Caco-2 (cell line): Measurements from ENCODE around the gene PCSK5. TPM values are rescaled to one million over a fixed set of nuclear protein-coding genes. Genes with fewer than 3 reads are reported as not detected.

Experiments used
- BruUV-seq: library from RNA; stranded (reverse); fragments of 400-500 nt; replicated peaks from 2 replicates; lab custom pipeline; 2021; lab: Mats Ljungman, UMichigan
- CTCF ChIA-PET: fragments of 300-600 bp; sonication (Branson Sonifier 250); formaldehyde crosslinking; loops from one replicate; lab custom pipeline; 2022; ENCODE audit warnings: antibody characterized with exemption; lab: Charles Lee
- POLR2A ChIA-PET: fragments of 300-600 bp; sonication (Branson Sonifier 250); formaldehyde crosslinking; loops from one replicate; lab custom pipeline; 2022; ENCODE audit warnings: antibody characterized with exemption; lab: Charles Lee
- DNase-seq, 2 experiments: peaks; one replicate each; pipeline versions ENCODE4 v3.0.0 to v3.0.0-alpha.2; 2020 to 2022
- H3K27me3 ChIP-seq: replicated peaks from 2 replicates; pipeline ENCODE4 v1.6.0; 2011; ENCODE audit warnings: low read length; ENCODE audit not compliant: control insufficient read depth, insufficient read depth
- H3K36me3 ChIP-seq: 2 replicates; pipeline ENCODE4 v1.5.1; 2011; ENCODE audit warnings: low read length; ENCODE audit not compliant: control insufficient read depth, insufficient read depth
- H3K4me1 ChIP-seq: fragments of 250-450 bp; sonication (Bioruptor Pico); 2 replicates; pipeline ENCODE4 v1.5.1; 2020; ENCODE audit warnings: mild to moderate bottlenecking
- H3K4me3 ChIP-seq: 2 replicates; pipeline ENCODE4 v1.5.1; 2011; ENCODE audit warnings: low read depth, mild to moderate bottlenecking, control low read depth, low read length
- H3K9me3 ChIP-seq: fragments of 250-450 bp; sonication (Bioruptor Pico); 2 replicates; pipeline ENCODE4 v1.5.1; 2020; ENCODE audit warnings: mild to moderate bottlenecking, moderate library complexity
- H3K27ac Mint-ChIP-seq: one replicate; pipeline ENCODE4 v1.8.0; 2022; ENCODE audit warnings: mixed read lengths; ENCODE audit not compliant: unreplicated experiment
- H3K27me3 Mint-ChIP-seq: one replicate; pipeline ENCODE4 v1.8.0; 2022; ENCODE audit warnings: mixed read lengths; ENCODE audit not compliant: insufficient read depth, unreplicated experiment
- H3K36me3 Mint-ChIP-seq: one replicate; pipeline ENCODE4 v1.8.0; 2022; ENCODE audit warnings: mild to moderate bottlenecking, mixed read lengths; ENCODE audit not compliant: insufficient read depth, unreplicated experiment
- H3K4me1 Mint-ChIP-seq: one replicate; pipeline ENCODE4 v1.8.0; 2022; ENCODE audit warnings: low read depth, mixed read lengths; ENCODE audit not compliant: unreplicated experiment
- H3K4me3 Mint-ChIP-seq: one replicate; pipeline ENCODE4 v1.8.0; 2022; ENCODE audit warnings: mild to moderate bottlenecking, moderate library complexity, mixed read lengths; ENCODE audit not compliant: unreplicated experiment
- H3K9me3 Mint-ChIP-seq: one replicate; pipeline ENCODE4 v1.8.0; 2022; ENCODE audit warnings: mixed read lengths; ENCODE audit not compliant: unreplicated experiment
- CTCF ChIP-seq, 2 experiments: fragments of 200-600 bp in 1 of 2; IDR thresholded peaks; 1 replicate in 1 of 2; 2 replicates in 1 of 2; pipeline versions ENCODE4 v1.5.1 to v1.8.0; 2011 to 2022; ENCODE audit warnings: antibody characterized with exemption in 1 of 2, control low read depth in 1 of 2, inconsistent platforms in 1 of 2, low read depth in 1 of 2, low read length in 1 of 2, mild to moderate bottlenecking in 1 of 2, moderate library complexity in 1 of 2; ENCODE audit not compliant: insufficient read depth in 1 of 2, severe bottlenecking in 1 of 2, unreplicated experiment in 1 of 2
- intact Hi-C: fragments of 100-400 bp; cut with micrococcal nuclease; formaldehyde crosslinking; loops from one replicate; pipeline ENCODE4 v1.10.0; 2022; ENCODE audit not compliant: unreplicated experiment
- total RNA-seq: library from RNA; stranded (reverse); gene quantifications from 2 replicates; pipeline ENCODE4 v1.2.3, GENCODE V29; 2022

PCSK5 gene
- total RNA-seq, 1 experiment from 2014 or later = 10.9 TPM

- H3K27me3 ChIP-seq = no peaks in the 10 kb centered on the region
- no peaks in the 10 kb centered on the region for H3K4me1 ChIP-seq
- no peak overlapping the region for H3K4me3 ChIP-seq
- H3K27ac Mint-ChIP-seq = no peak overlapping the region
- no peaks in the 10 kb centered on the region for H3K9me3 Mint-ChIP-seq
- intact Hi-C loops = no loop called here
- BruUV-seq = no TSS peak
- ChIA-PET CTCF (no interaction called here), POLR2A (no interaction called here)
- no peaks in the 10 kb centered on the region for H3K36me3 Mint-ChIP-seq
- H3K4me3 Mint-ChIP-seq = no peak overlapping the region
- no peaks in the 10 kb centered on the region for H3K4me1 Mint-ChIP-seq
- no peak for TF ChIP-seq CTCF (IDR thresholded peaks at IDR 0.05; ENCODE audit: insufficient read depth in 1 of 2, low read depth in 1 of 2, low read length in 1 of 2, severe bottlenecking in 1 of 2, unreplicated experiment in 1 of 2)
- no peaks in the 10 kb centered on the region for H3K27me3 Mint-ChIP-seq
- H3K36me3 ChIP-seq = no peaks in the 10 kb centered on the region
- no peak for DNase-seq
- no peaks in the 10 kb centered on the region for H3K9me3 ChIP-seq
Measured at GRCh38 chr9:76240578-76240977, 350.1 kb downstream of the PCSK5 start.

GRCh38 chr9:76245518-76245917 lies 355.0 kb downstream of the PCSK5 start:
- no peaks in the 10 kb centered on the region for H3K4me1 Mint-ChIP-seq
- Histone ChIP-seq H3K9me3 (no peaks in the 10 kb centered on the region), H3K36me3 (no peaks in the 10 kb centered on the region), H3K4me1 (no peaks in the 10 kb centered on the region), H3K4me3 (no peak overlapping the region), H3K27me3 (no peaks in the 10 kb centered on the region)
- BruUV-seq = no TSS peak
- intact Hi-C loops = no loop called here
- ChIA-PET POLR2A (no interaction called here), CTCF (no interaction called here)
- H3K36me3 Mint-ChIP-seq = no peaks in the 10 kb centered on the region
- no peak for DNase-seq
- no peaks in the 10 kb centered on the region for H3K27me3 Mint-ChIP-seq
- no peak overlapping the region for H3K4me3 Mint-ChIP-seq
- H3K9me3 Mint-ChIP-seq = no peaks in the 10 kb centered on the region
- peak overlapping the region; percentile 56 for H3K27ac Mint-ChIP-seq
- TF ChIP-seq CTCF (IDR thresholded peaks at IDR 0.05; ENCODE audit: insufficient read depth in 1 of 2, low read depth in 1 of 2, low read length in 1 of 2, severe bottlenecking in 1 of 2, unreplicated experiment in 1 of 2) = no peak

GRCh38 chr9:76246680-76247079 lies 356.2 kb downstream of the PCSK5 start:
- POLR2A ChIA-PET = no interaction called here
- no peaks in the 10 kb centered on the region for H3K27me3 Mint-ChIP-seq
- no peak overlapping the region for H3K4me3 Mint-ChIP-seq
- Histone ChIP-seq H3K36me3 (no peaks in the 10 kb centered on the region), H3K4me1 (no peaks in the 10 kb centered on the region), H3K27me3 (no peaks in the 10 kb centered on the region), H3K4me3 (no peak overlapping the region), H3K9me3 (no peaks in the 10 kb centered on the region)
- no peak overlapping the region for H3K27ac Mint-ChIP-seq
- H3K9me3 Mint-ChIP-seq = no peaks in the 10 kb centered on the region
- BruUV-seq = no TSS peak
- H3K4me1 Mint-ChIP-seq = no peaks in the 10 kb centered on the region
- no peaks in the 10 kb centered on the region for H3K36me3 Mint-ChIP-seq
- no peak for TF ChIP-seq CTCF (IDR thresholded peaks at IDR 0.05; ENCODE audit: insufficient read depth in 1 of 2, low read depth in 1 of 2, low read length in 1 of 2, severe bottlenecking in 1 of 2, unreplicated experiment in 1 of 2)
- no peak for DNase-seq
- intact Hi-C loops = no loop called here
- CTCF ChIA-PET = no interaction called here
